Measurements from ENCODE around the gene IAPP.
"Not testable (repeated sequence)": the region's sequence is repeated elsewhere in the genome, so short reads cannot be mapped to it uniquely, and the experiment has no call there.

DNA sequence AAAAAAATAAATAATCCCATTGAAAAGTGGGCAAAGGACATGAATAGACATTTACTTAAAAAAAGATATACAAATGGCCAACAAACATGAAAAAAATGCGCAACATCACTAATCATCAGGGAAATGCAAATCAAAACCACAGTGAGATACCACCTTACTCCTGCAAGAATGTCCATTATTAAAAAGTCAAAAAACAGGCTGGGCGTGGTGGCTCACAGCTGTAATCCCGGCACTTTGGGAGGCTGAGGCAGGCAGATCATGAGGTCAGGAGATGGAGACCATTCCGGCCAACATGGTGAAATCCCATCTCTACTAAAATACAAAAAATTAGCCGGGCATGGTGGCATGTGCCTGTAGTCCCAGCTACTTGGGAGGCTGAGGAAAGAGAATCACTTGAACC is 8.6 kb downstream of the IAPP start:
- TF ChIP-seq SUZ12 (IDR thresholded peaks at IDR 0.05); BHLHE40 (IDR thresholded peaks at IDR 0.05; ENCODE audit: borderline replicate concordance); FOXK2 (IDR thresholded peaks at IDR 0.05): not testable (repeated sequence)

Measured in HEK293T (cell line).